ENCODE data around the gene GLB1L3.

Gene GLB1L3

GRCh38 chr11:134275534-134276395, at the start of gene GLB1L3:
Gene GLB1L3, plus strand, starts transcription at chr11:134276379. Its CDS starts 362 bp downstream, at chr11:134276741.
- DNase-seq, result peak in 1 of 2 experiments; percentile 56

GRCh38 chr11:134226806-134227325, 49.3 kb upstream of the GLB1L3 start:
- no peak for DNase-seq

GRCh38 chr11:134228625-134229024, 47.6 kb upstream of the GLB1L3 start:
- DNase-seq, result no peak

GRCh38 chr11:134229126-134229790, 46.9 kb upstream of the GLB1L3 start:
- no peak for DNase-seq

GRCh38 chr11:134230339-134230738, 45.8 kb upstream of the GLB1L3 start:
- DNase-seq, result no peak

- DNase-seq, result no peak
Measured at GRCh38 chr11:134231958-134232659, 44.1 kb upstream of the GLB1L3 start.

- DNase-seq, result no peak
Measured at GRCh38 chr11:134233729-134234179, 42.4 kb upstream of the GLB1L3 start.

GRCh38 chr11:134235399-134235798, 40.8 kb upstream of the GLB1L3 start:
- DNase-seq, result no peak

GRCh38 chr11:134236834-134237556, 39.2 kb upstream of the GLB1L3 start:
- no peak for DNase-seq

- DNase-seq, result no peak
Measured at GRCh38 chr11:134237557-134237922, 38.6 kb upstream of the GLB1L3 start.

GRCh38 chr11:134238956-134239355, 37.2 kb upstream of the GLB1L3 start:
- no peak for DNase-seq

GRCh38 chr11:134240592-134240991, 35.6 kb upstream of the GLB1L3 start:
- DNase-seq, result no peak

- no peak for DNase-seq
Measured at GRCh38 chr11:134242376-134242775, 33.8 kb upstream of the GLB1L3 start.

- no peak for DNase-seq
Measured at GRCh38 chr11:134243913-134244312, 32.3 kb upstream of the GLB1L3 start.

- DNase-seq, result no peak
Measured at GRCh38 chr11:134244593-134244992, 31.6 kb upstream of the GLB1L3 start.

- DNase-seq, result no peak
Measured at GRCh38 chr11:134245434-134245833, 30.7 kb upstream of the GLB1L3 start.

GRCh38 chr11:134246100-134246499, 30.1 kb upstream of the GLB1L3 start:
- no peak for DNase-seq

- DNase-seq, result no peak
Measured at GRCh38 chr11:134246678-134247077, 29.5 kb upstream of the GLB1L3 start.

GRCh38 chr11:134248910-134249480, 27.2 kb upstream of the GLB1L3 start:
- no peak for DNase-seq

- DNase-seq, result no peak
Measured at GRCh38 chr11:134250246-134250645, 25.9 kb upstream of the GLB1L3 start.

GRCh38 chr11:134250675-134251074, 25.5 kb upstream of the GLB1L3 start:
- DNase-seq, result no peak

Data from cerebellar nuclear complex (tissue), 1 donor.